H1 (cell line): ENCODE results near the gene POU6F2. TPM values are rescaled to one million over a fixed set of nuclear protein-coding genes. Genes with fewer than 3 reads are reported as not detected.

Experiments
- CREB1 ChIP-seq: IDR thresholded peaks from 2 replicates; pipeline ENCODE4 v1.6.1; 2012; ENCODE audit warnings: inconsistent platforms
- GABPA ChIP-seq: IDR thresholded peaks from 2 replicates; pipeline ENCODE4 v1.6.1; 2011; ENCODE audit warnings: mild to moderate bottlenecking, low read length, moderate library complexity, borderline replicate concordance; ENCODE audit not compliant: insufficient read depth
- POLR2A ChIP-seq, 2 experiments: IDR thresholded peaks; 1 replicate in 1 of 2; 2 replicates in 1 of 2; pipeline ENCODE4 v1.6.1; 2011; ENCODE audit warnings: low read depth in 2 of 2, low read length in 2 of 2, mild to moderate bottlenecking in 2 of 2; ENCODE audit errors: control extremely low read depth in 1 of 2
- SIRT6 ChIP-seq: IDR thresholded peaks from one replicate; pipeline ENCODE4 v1.7.1; 2012; ENCODE audit warnings: low read length, inconsistent platforms
- TAF7 ChIP-seq: optimal IDR thresholded peaks from 2 replicates; pipeline ENCODE3; 2011; ENCODE audit warnings: low read depth, mild to moderate bottlenecking, inconsistent platforms, low read length, moderate library complexity, borderline replicate concordance
- polyA plus RNA-seq, 7 experiments: library from polyadenylated mRNA; depleted of rRNA in 3 of 7; stranded (reverse) in 5 of 7; unstranded in 2 of 7; fragments of >200 nt in 5 of 7; fragments of 200-250 nt in 2 of 7; gene quantifications; 1 replicate in 5 of 7; 2 replicates in 1 of 7; 4 replicates in 1 of 7; pipeline versions ENCODE4 v1.2.1 to v1.2.3, GENCODE V29; 2011 to 2013; ENCODE audit warnings: missing spikeins in 2 of 7, mixed read lengths in 2 of 7
- total RNA-seq: library from RNA; stranded (reverse); fragmentation: NEBNext Ultra II Directional; extraction: Animal tissue kit (Norgen Biotek cat#: 25700); gene quantifications from 2 replicates; pipeline ENCODE4 v1.2.1, GENCODE V29; 2021

Gene POU6F2
- total and polyA plus RNA-seq, 2 of the 8 experiments (the other 6 are each of a cell fraction or from before 2014, with no cell fraction given), result 1.1 to 2.0 TPM

DNA sequence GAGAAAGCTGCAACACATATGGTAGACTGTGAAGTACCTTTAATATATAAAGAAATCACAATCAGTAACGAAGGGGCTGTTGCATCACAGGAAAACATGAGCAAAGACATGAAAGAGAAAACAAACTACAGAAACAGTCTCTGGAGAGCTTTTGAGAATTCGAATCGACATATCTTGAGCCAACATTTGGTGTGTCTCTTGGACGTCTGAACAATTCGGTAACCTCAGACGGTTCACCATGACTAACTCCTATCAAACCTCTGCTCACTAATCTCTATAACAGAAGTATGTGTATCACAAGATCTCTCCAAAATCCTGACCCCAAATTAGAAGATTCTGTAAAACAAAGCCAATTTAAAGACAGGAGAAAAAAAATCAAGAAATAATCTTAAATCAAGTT lies 326.5 kb downstream of the POU6F2 start (continued):
- TF ChIP-seq CREB1 (no peak), TAF7 (no peak), POLR2A (IDR thresholded peaks at IDR 0.05; ENCODE audit: control extremely low read depth in 1 of 2, low read depth in 2 of 2, low read length in 2 of 2) (no peak), SIRT6 (no peak), GABPA (no peak)
- TF ChIP-seq, all 59 proteins: peak for 0
